ENCODE data around the gene KRTAP2-1.
"Not testable (repeated sequence)": the region's sequence is repeated elsewhere in the genome, so short reads cannot be mapped to it uniquely, and the experiment has no call there.

KRTAP2-1 gene

DNA sequence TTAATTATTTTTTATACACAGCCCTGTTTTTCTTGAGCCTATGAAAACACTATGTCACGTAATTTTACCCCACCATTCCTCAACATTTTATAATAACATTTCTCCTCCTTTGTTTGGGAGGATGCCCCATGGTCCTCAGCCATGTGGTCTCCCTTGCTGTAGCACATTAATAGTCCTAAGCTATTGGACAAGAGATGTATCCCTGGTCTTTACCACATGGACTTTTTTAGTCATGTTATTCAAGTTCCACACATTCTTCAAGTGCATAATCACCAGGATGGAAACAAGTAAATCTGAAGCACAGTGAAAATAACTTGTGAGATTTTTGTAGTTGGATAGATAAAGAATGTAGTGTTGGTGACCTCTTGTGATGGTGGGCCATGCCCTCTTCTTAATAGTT is 14.8 kb upstream of the KRTAP2-1 start:
- Histone ChIP-seq H3K4me3 (ENCODE audit: low read depth in 1 of 2, low read length in 2 of 2) (no peak overlapping the region), H2AFZ (ENCODE audit: low read depth, low read length) (no peak overlapping the region), H3K79me2 (ENCODE audit: insufficient read depth, low read length) (no peaks in the 10 kb centered on the region), H3K27me3 (ENCODE audit: insufficient read depth, low read length, poor library complexity) (no peaks in the 10 kb centered on the region), H3K4me2 (ENCODE audit: insufficient read depth, low read length) (no peak overlapping the region), H3K9ac (ENCODE audit: low read depth, low read length) (no peak overlapping the region), H3K9me3 (ENCODE audit: insufficient read depth, low read length, severe bottlenecking) (no peaks in the 10 kb centered on the region), H4K20me1 (ENCODE audit: insufficient read depth, low read length) (no peaks in the 10 kb centered on the region), H3K4me1 (ENCODE audit: insufficient read depth, low read length) (no peaks in the 10 kb centered on the region), H3K36me3 (ENCODE audit: insufficient read depth, low read length) (no peaks in the 10 kb centered on the region), H3K27ac (ENCODE audit: low read length) (no peak overlapping the region)
- ATAC-seq (ENCODE audit: insufficient read depth, low read depth): no peak
- no peak for TF ChIP-seq EZH2 (IDR thresholded peaks at IDR 0.05; ENCODE audit: borderline replicate concordance, low read depth, low read length, severe bottlenecking)
- TF ChIP-seq, protein P1, sequence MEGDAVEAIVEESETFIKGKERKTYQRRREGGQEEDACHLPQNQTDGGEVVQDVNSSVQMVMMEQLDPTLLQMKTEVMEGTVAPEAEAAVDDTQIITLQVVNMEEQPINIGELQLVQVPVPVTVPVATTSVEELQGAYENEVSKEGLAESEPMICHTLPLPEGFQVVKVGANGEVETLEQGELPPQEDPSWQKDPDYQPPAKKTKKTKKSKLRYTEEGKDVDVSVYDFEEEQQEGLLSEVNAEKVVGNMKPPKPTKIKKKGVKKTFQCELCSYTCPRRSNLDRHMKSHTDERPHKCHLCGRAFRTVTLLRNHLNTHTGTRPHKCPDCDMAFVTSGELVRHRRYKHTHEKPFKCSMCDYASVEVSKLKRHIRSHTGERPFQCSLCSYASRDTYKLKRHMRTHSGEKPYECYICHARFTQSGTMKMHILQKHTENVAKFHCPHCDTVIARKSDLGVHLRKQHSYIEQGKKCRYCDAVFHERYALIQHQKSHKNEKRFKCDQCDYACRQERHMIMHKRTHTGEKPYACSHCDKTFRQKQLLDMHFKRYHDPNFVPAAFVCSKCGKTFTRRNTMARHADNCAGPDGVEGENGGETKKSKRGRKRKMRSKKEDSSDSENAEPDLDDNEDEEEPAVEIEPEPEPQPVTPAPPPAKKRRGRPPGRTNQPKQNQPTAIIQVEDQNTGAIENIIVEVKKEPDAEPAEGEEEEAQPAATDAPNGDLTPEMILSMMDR (IDR thresholded peaks at IDR 0.05; ENCODE audit: borderline replicate concordance, extremely low read depth, low read length, poor library complexity, severe bottlenecking): no peak
- DNase-seq: no peak

DNA sequence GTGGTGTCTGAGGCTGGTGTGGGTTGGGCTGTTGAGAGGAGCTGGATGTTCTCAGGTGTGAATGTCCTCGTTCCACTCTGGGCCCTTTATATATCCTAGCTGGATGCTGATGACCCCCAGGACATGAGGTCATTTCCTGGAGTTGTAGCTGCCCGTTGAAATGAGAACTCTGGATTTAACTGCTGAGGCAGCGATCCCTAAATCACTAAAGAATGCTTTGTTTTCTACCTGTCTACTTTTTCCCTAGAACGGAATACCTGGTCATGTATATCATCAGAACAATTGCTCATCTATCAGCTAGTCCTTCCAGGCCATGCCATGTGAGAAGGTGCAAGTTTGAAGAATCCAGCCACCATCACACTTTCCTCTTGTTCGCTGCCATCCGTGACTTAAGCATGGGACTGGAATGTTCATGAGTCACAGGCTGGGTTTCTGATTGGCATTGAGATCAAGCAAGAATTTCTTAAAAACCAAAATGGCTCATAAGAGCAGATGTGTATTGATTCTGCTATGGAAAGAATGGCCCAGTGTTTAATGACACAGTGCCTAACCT is 13.0 kb upstream of the KRTAP2-1 start, which contains the start of gene KRTAP2-3:
Gene KRTAP2-3 (minus strand): TSS at position 63 of the 553 bp plus-strand sequence. CDS start 64 bp downstream, outside the sequence.
- TF ChIP-seq, protein P1 (IDR thresholded peaks at IDR 0.05; ENCODE audit: borderline replicate concordance, extremely low read depth, low read length, poor library complexity, severe bottlenecking): no peak
- no peak for TF ChIP-seq EZH2 (IDR thresholded peaks at IDR 0.05; ENCODE audit: borderline replicate concordance, low read depth, low read length, severe bottlenecking)
- Histone ChIP-seq H3K9me3 (ENCODE audit: insufficient read depth, low read length, severe bottlenecking) (no peaks in the 10 kb centered on the region), H4K20me1 (ENCODE audit: insufficient read depth, low read length) (no peaks in the 10 kb centered on the region), H3K79me2 (ENCODE audit: insufficient read depth, low read length) (no peaks in the 10 kb centered on the region), H3K4me1 (ENCODE audit: insufficient read depth, low read length) (no peaks in the 10 kb centered on the region), H3K9ac (ENCODE audit: low read depth, low read length) (no peak within 1 kb of the TSS), H2AFZ (ENCODE audit: low read depth, low read length) (no peak within 1 kb of the TSS), H3K36me3 (ENCODE audit: insufficient read depth, low read length) (no peaks in the 10 kb centered on the region), H3K4me2 (ENCODE audit: insufficient read depth, low read length) (no peak within 1 kb of the TSS), H3K27ac (ENCODE audit: low read length) (no peak within 1 kb of the TSS), H3K27me3 (ENCODE audit: insufficient read depth, low read length, poor library complexity) (no peaks in the 10 kb centered on the region), H3K4me3 (ENCODE audit: low read depth in 1 of 2, low read length in 2 of 2) (no peak within 1 kb of the TSS)
- no peak for ATAC-seq (ENCODE audit: insufficient read depth, low read depth)
- DNase-seq: no peak

DNA sequence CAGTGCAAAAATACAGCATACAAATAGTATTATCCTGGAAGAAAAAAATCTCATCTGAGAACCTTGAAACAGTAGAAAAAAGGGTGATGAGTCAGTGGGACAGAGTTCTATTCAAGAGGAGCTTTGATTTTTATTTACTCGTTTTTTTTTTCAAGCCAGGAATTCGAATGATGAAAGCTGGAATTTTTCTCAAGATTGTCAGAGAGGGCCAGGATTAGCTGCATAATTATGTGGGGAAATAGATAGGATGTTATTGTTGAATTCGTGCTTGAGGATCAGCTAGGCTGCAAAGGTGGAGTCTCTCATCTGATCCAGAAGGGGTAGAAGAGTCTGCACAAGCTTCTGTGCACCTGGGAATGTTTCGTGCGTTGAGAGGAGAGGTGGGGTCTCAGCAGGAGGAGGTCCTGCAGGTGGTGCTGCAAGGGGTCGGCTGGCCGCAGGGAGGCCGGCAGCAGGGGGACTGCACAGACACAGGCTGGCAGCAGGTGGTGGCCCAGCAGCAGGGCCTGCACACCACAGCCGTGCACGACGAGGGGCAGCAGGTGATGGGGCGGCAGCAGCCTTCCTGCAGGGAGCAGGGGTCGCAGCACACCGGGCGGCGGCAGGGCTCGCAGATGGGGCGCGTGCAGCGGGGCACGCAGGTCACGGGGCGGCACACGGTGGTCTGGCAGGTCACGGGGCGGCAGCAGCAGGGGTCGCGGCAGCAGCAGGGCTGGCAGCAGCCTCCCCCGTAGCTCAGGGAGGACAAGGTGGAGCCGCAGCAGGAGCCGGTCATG is 12.3 kb upstream of the KRTAP2-1 start:
- DNase-seq; H3K36me3 ChIP-seq (ENCODE audit: insufficient read depth, low read length); H3K4me1 ChIP-seq (ENCODE audit: insufficient read depth, low read length); H2AFZ ChIP-seq (ENCODE audit: low read depth, low read length); H3K9ac ChIP-seq (ENCODE audit: low read depth, low read length); H3K27me3 ChIP-seq (ENCODE audit: insufficient read depth, low read length, poor library complexity); H3K9me3 ChIP-seq (ENCODE audit: insufficient read depth, low read length, severe bottlenecking); H3K79me2 ChIP-seq (ENCODE audit: insufficient read depth, low read length); H3K27ac ChIP-seq (ENCODE audit: low read length); H3K4me3 ChIP-seq (ENCODE audit: low read depth in 1 of 2, low read length in 2 of 2); H3K4me2 ChIP-seq (ENCODE audit: insufficient read depth, low read length); H4K20me1 ChIP-seq (ENCODE audit: insufficient read depth, low read length); ATAC-seq (ENCODE audit: insufficient read depth, low read depth): not testable (repeated sequence)

GRCh38 chr17:41058741-41059140 is 11.6 kb upstream of the KRTAP2-1 start:
- H3K9ac ChIP-seq (ENCODE audit: low read depth, low read length): no peak overlapping the region
- no peaks in the 10 kb centered on the region for H3K79me2 ChIP-seq (ENCODE audit: insufficient read depth, low read length)
- TF ChIP-seq, protein P1 (IDR thresholded peaks at IDR 0.05; ENCODE audit: borderline replicate concordance, extremely low read depth, low read length, poor library complexity, severe bottlenecking): no peak
- no peak for TF ChIP-seq EZH2 (IDR thresholded peaks at IDR 0.05; ENCODE audit: borderline replicate concordance, low read depth, low read length, severe bottlenecking)
- H3K27me3 ChIP-seq (ENCODE audit: insufficient read depth, low read length, poor library complexity): peaks cover 3% of the 10 kb centered on the region
- H4K20me1 ChIP-seq (ENCODE audit: insufficient read depth, low read length): no peaks in the 10 kb centered on the region
- H3K4me1 ChIP-seq (ENCODE audit: insufficient read depth, low read length): no peaks in the 10 kb centered on the region
- no peak for DNase-seq
- H3K4me2 ChIP-seq (ENCODE audit: insufficient read depth, low read length): no peak overlapping the region
- no peaks in the 10 kb centered on the region for H3K36me3 ChIP-seq (ENCODE audit: insufficient read depth, low read length)
- H2AFZ ChIP-seq (ENCODE audit: low read depth, low read length): no peak overlapping the region
- no peaks in the 10 kb centered on the region for H3K9me3 ChIP-seq (ENCODE audit: insufficient read depth, low read length, severe bottlenecking)
- H3K27ac ChIP-seq (ENCODE audit: low read length): no peak overlapping the region
- ATAC-seq (ENCODE audit: insufficient read depth, low read depth): no peak
- no peak overlapping the region for H3K4me3 ChIP-seq (ENCODE audit: low read depth in 1 of 2, low read length in 2 of 2)
